Activated CD8-positive, alpha-beta memory T cell treated with anti-CD3 and anti-CD28 coated beads for 36 hours (primary cell): Measurements from ENCODE around the gene LMNTD2. TPM values are rescaled to one million over a fixed set of nuclear protein-coding genes. Genes with fewer than 3 reads are reported as not detected.
"Not testable (repeated sequence)": the region's sequence is repeated elsewhere in the genome, so short reads cannot be mapped to it uniquely, and the experiment has no call there.

Source experiments
- CTCF ChIA-PET: fragments of 350-600 bp; sonication (Branson Sonifier 250); formaldehyde crosslinking; loops from one replicate; lab custom pipeline; 2021; ENCODE audit warnings: antibody characterized with exemption; lab: Charles Lee
- POLR2A ChIA-PET: fragments of 350-600 bp; sonication (Branson Sonifier 250); formaldehyde crosslinking; loops from one replicate; lab custom pipeline; 2021; ENCODE audit warnings: antibody characterized with exemption; lab: Charles Lee
- total RNA-seq, 2 experiments: library from RNA; stranded (reverse); gene quantifications; one replicate each; pipeline ENCODE4 v1.2.3, GENCODE V29; 2021

Gene LMNTD2
- total RNA-seq, 2 experiments from 2014 or later: 0.75 to 0.89 TPM

DNA sequence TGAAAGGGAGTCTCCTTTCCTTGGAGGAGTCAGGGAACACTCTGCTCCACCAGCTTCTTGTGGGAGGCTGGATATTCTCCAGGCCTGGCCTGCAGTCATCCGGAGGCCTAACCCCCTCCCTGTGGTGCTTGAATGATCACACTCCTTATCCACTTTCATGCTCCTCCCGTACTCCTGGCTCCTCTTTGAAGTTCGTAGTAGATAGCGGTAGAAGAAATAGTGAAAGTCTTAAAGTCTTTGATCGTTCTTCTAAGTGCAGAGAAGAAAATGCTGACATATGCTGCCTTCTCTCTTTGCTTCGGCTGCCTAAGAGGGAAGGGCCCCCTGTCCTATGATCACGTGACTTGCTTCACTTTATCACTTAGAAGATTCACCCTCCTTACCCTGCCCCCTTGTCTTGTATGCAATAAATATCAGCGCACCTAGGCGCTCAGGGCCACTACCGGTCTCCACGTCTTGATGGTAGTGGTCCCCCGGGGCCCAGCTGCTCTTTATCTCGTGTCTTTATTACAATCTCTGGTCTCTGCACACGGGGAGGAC is 13.6 kb upstream of the LMNTD2 start:
- CTCF ChIA-PET: interaction anchor here (0.6 kb wide), 1 partner anchor 209 kb away, joined by 3 read pairs; no protein-coding TSS in a partner anchor
- POLR2A ChIA-PET: not testable (repeated sequence)

DNA sequence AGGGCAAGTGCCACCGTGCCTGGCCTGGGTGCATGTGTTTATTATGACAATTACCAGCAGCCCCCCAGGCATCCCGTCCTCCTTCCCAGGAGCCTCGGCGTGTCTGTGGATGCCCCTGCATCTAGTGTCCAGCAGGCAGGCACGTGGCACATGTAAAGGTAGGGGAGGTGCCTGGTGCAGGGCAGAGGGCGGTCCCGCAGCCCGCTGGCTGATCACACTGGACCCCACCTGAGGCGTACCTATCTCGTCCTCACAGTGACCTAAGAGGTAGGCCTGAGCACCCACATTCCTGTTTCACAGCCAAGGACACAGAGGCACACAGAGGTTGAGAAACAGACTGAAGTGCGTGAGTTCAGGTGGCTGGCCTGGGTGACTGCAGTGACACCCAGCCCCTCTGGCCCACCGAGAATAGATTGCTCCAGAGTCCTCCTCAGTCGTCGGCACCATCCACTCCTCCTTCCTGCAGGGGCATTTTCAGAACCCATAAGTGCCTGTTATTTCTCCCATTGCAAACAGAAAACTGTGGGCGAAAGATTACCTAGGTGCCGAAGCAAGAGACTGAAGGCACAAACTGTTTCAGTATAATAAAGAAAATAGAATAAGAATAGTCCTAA is 12.7 kb upstream of the LMNTD2 start:
- ChIA-PET POLR2A (no interaction called here), CTCF (interaction anchor here (0.6 kb wide), 1 partner anchor 210 kb away, joined by 3 read pairs; no protein-coding TSS in a partner anchor)

DNA sequence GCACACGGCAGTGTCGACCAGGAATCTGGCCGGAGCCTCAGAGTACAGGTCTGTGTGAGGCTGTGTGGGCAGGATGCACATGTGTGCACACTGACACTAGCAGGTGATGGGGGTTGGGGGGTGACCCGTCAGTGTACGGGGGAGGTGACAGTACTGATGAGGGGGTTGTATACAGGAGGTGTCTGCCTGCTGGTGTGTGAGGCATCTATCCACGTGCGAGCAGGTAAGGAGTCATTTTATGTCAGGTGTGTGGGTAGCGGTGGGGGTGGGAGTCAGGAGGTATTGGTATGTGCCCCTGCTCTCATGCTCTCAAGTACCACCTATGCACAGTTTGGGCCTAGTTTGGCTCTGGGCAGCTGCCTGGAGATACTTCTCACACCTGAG is 11.3 kb upstream of the LMNTD2 start:
- ChIA-PET CTCF (no interaction called here), POLR2A (no interaction called here)

DNA sequence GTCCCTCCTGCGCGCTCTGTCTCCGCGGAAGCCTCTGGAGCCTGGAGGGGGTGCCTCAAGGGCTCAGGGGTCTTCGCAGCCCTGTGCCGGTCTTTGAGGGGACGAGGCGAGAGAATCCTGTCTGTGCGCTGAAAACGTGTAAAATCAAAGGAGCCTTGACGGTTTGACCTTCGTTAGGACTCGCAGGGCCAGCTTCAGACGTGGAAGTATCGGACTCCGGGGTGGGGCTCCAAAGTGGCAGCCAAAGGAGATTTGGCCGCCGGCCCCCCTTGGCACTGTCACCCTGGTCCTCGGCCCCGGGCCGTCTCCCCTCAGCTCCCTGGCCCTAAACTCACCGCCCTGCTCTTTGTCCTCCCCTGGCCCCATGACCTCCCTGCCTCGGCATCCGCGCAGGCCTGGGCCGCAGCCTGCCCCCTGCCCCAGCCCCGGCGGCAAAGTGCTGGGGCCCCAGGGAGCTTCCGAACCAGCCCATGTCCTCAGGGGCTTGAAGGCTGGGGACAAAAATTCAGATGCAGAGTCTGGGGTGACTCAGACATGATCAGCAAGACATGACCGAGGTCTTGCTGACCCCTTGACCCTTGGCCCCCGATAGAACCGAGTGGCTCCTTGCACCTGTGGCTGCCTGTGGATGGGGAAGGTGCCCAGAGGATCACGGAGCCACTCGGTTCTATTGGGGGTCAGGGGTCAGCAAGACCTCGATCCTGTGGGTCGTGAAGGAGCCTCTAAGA is 8.8 kb upstream of the LMNTD2 start:
- ChIA-PET POLR2A (interaction anchor here (0.6 to 1.5 kb wide), 6 partner anchors 8 to 177 kb away, joined by 3 to 6 read pairs (median 4); partner anchors contain the start of gene HRAS), CTCF (interaction anchor here (1.1 to 2.9 kb wide), 2 partner anchors 14 to 158 kb away, joined by 3 to 16 read pairs; no protein-coding TSS in a partner anchor)

GRCh38 chr11:568306-569157 is 8.0 kb upstream of the LMNTD2 start:
- POLR2A ChIA-PET: interaction anchor here (0.6 to 1.5 kb wide), 7 partner anchors 9 to 178 kb away, joined by 3 to 6 read pairs (median 3); partner anchors contain the start of gene HRAS

GRCh38 chr11:567629-568292 is 7.2 kb upstream of the LMNTD2 start:
- CTCF ChIA-PET: interaction anchor here (0.6 to 2.9 kb wide), 4 partner anchors 12 to 210 kb away, joined by 3 to 16 read pairs (median 4); no protein-coding TSS in a partner anchor
- POLR2A ChIA-PET: interaction anchor here (0.6 to 1.5 kb wide), 3 partner anchors 13 to 113 kb away, joined by 3 to 5 read pairs (median 4); partner anchors contain the start of gene HRAS

More at GRCh38 chr11:568306-569157, 8.0 kb upstream of the LMNTD2 start:
- CTCF ChIA-PET: interaction anchor here (1.1 to 2.9 kb wide), 3 partner anchors 13 to 159 kb away, joined by 3 to 16 read pairs (median 4); no protein-coding TSS in a partner anchor

DNA sequence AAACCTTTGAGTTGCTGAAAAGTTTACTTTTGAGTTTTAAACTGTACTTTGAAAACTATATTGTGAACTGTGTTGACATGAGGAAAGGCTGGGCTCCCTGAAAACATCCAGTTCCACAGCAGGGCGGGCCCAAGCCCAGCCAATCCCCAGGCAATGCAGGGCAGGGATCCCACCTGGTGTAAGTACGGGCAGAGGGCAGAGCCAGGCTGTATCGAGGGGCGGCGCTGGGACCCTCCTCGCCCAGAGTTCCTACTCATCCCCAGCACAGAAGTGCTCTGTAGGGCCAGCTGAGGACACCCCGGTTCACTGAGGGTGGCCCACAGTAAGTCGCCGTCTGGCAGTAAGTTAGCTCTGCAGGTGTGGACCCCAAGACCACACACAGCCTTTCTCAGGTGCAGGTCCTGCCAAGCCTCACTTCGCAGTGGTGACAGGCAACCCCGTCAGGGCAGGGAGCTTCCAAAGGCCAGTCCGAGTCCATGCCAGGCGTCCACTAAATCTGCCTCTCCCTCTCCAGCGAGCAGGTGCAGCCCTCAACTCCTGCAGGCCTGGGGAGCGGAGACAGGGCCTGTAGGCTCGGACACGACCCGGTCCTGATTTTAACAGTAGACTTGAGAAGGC is 6.6 kb upstream of the LMNTD2 start:
- ChIA-PET POLR2A (interaction anchor here (1.1 to 1.2 kb wide), 2 partner anchors 31 to 45 kb away, joined by 3 to 4 read pairs; partner anchors contain the start of gene HRAS), CTCF (interaction anchor here (0.6 to 2.9 kb wide), 3 partner anchors 8 to 211 kb away, joined by 3 to 16 read pairs (median 3); no protein-coding TSS in a partner anchor)

DNA sequence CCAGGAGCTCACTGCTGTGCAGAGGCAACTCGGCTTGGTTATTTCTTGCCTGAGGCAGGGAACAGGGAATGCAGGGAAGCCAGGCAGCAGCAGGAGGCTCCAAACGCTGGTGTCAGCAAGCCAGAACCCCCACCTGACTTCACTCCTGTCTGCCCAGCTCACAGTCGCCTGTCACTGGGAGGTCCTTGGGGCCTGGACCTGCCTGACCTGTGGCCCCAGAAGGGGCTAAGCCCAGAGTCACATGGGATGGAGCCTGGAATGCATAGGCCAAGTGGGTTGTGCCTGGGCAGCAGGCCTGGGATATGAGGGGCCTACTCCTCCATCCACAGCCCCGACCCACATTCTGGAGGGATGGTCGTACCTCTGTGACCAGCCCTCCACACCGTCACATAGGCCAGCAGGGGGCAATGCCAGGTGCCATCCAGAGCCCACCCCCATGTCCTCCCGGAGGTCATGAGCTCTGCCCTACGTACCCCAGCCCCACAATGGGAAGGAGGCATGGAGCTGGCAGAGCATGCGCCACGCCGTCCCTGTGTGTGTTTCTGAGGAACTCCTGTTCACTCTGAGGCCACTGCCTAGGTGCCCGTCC is 5.5 kb upstream of the LMNTD2 start:
- ChIA-PET CTCF (interaction anchor here (1.2 to 1.5 kb wide), 2 partner anchors 9 to 157 kb away, joined by 3 read pairs; no protein-coding TSS in a partner anchor), POLR2A (interaction anchor here (1.1 to 1.2 kb wide), 2 partner anchors 30 to 46 kb away, joined by 3 to 4 read pairs; partner anchors contain the start of gene HRAS)

- ChIA-PET POLR2A (interaction anchor here (1.0 kb wide), 1 partner anchor 9 kb away, joined by 4 read pairs; no protein-coding TSS in a partner anchor), CTCF (interaction anchor here (0.7 to 1.4 kb wide), 4 partner anchors 9 to 230 kb away, joined by 3 to 4 read pairs (median 3); no protein-coding TSS in a partner anchor)
Observed at GRCh38 chr11:563812-564578, 3.5 kb upstream of the LMNTD2 start.

DNA sequence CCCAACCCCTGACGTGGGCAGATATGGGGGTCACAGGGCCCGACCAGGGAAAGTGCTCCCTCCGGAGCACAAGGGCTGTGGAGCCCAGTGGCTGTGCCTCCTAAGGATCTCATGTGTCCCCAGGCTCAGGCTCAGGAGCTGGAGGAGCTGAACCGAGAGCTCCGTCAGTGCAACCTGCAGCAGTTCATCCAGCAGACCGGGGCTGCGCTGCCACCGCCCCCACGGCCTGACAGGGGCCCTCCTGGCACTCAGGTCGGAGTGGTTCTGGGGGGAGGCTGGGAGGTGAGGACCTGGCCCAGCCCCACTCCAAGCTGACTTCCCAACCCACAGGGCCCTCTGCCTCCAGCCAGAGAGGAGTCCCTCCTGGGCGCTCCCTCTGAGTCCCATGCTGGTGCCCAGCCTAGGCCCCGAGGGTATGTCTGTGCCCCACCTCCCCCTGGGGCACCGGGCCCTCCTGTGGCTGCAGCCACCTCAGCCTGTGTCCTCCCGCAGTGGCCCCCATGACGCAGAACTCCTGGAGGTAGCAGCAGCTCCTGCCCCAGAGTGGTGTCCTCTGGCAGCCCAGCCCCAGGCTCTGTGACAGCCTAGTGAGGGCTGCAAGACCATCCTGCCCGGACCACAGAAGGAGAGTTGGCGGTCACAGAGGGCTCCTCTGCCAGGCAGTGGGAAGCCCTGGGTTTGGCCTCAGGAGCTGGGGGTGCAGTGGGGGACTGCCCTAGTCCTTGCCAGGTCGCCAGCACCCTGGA is 2.7 kb upstream of the LMNTD2 start:
- ChIA-PET CTCF (interaction anchor here (1.3 to 1.4 kb wide), 2 partner anchors 9 to 12 kb away, joined by 3 to 4 read pairs; no protein-coding TSS in a partner anchor), POLR2A (interaction anchor here (1.0 kb wide), 1 partner anchor 8 kb away, joined by 4 read pairs; no protein-coding TSS in a partner anchor)

DNA sequence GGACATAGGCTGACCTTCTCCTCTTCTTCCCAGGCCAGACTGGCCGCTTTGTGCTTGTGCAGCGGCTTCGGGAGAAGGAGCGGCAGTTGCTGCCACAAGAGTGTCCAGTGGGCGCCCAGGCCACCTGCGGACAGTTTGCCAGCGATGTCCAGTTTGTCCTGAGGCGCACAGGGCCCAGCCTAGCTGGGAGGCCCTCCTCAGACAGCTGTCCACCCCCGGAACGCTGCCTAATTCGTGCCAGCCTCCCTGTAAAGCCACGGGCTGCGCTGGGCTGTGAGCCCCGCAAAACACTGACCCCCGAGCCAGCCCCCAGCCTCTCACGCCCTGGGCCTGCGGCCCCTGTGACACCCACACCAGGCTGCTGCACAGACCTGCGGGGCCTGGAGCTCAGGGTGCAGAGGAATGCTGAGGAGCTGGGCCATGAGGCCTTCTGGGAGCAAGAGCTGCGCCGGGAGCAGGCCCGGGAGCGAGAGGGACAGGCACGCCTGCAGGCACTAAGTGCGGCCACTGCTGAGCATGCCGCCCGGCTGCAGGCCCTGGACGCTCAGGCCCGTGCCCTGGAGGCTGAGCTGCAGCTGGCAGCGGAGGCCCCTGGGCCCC is 1.6 kb upstream of the LMNTD2 start:
- CTCF ChIA-PET: interaction anchor here (1.0 kb wide), 1 partner anchor 165 kb away, joined by 3 read pairs; no protein-coding TSS in a partner anchor
- POLR2A ChIA-PET: no interaction called here

DNA sequence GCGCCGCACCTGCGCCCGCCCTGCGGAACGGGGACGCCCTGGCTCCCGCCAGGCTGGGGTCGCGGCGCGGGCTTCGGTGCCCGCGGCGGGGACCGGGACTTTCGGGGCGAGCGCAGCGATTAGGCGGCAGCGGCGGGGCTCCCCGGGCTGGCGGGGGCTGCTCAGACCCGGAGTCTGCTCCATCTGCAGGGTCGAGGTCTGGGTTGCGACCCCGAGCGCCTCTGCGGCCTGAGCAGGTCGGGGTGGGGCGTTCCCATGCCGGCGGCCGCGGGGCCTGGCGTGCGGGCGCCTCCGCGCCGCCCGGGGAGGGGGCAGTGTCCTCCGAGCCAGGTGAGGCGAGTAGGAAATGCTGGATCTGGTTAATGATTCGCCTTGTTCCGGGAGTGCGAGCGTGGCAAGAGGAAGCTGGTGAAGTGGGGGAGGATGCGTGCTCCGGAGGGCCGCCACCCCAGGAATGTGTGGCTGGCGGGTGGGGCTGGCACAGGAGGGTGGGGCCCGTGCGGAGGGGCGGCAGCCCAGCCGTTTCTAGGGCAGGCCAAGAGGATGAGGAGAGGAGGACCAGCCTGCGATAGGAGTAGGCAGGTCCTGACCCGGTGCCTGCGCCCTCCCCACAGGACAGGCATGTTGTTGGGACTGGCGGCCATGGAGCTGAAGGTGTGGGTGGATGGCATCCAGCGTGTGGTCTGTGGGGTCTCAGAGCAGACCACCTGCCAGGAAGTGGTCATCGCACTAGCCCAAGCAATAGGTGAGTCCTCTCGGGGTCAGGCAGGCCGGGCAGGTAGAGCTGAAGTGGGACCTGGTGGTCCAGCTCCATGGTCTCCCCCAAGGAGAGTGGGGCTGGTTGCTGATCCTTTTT is 838 bp upstream of the LMNTD2 start:
- POLR2A ChIA-PET: no interaction called here
- CTCF ChIA-PET: interaction anchor here (1.0 kb wide), 1 partner anchor 166 kb away, joined by 3 read pairs; no protein-coding TSS in a partner anchor

- ChIA-PET POLR2A (no interaction called here), CTCF (interaction anchor here (1.0 to 1.3 kb wide), 2 partner anchors 16 to 164 kb away, joined by 3 read pairs; partner anchors contain the start of gene PHRF1)
Observed at GRCh38 chr11:559712-560304, 730 bp downstream of the LMNTD2 start.
